H1 (cell line): ENCODE results near the gene AGPS. TPM values are rescaled to one million over a fixed set of nuclear protein-coding genes. Genes with fewer than 3 reads are reported as not detected.

Source experiments
- CTCF ChIA-PET: fragments of 300-600 bp; sonication (Branson Sonifier 250); formaldehyde crosslinking; loops from one replicate; lab custom pipeline; 2021; ENCODE audit not compliant: partially characterized antibody; lab: Charles Lee
- POLR2A ChIA-PET: fragments of 300-600 bp; sonication (Branson Sonifier 250); formaldehyde crosslinking; loops from one replicate; lab custom pipeline; 2021; ENCODE audit warnings: inconsistent platforms; ENCODE audit not compliant: partially characterized antibody; lab: Charles Lee
- DNase-seq, 2 experiments: peaks; one replicate each; pipeline versions ENCODE4 v3.0.0 to v3.0.0-alpha.2; 2010 to 2022; ENCODE audit warnings: low spot score in 2 of 2, low read depth in 1 of 2, mixed read lengths in 1 of 2
- FAIRE-seq: peaks from 2 replicates; lab custom pipeline; 2011; peaks lifted over from hg19 to GRCh38; lab: Jason Lieb, UNC
- H2AFZ ChIP-seq: 2 replicates; pipeline ENCODE4 v1.8.1; 2012; ENCODE audit warnings: low read length, inconsistent platforms
- H2AK5ac ChIP-seq: 2 replicates; pipeline ENCODE4 v1.6.1; 2013; ENCODE audit warnings: low read depth, low read length
- H2BK120ac ChIP-seq: replicated peaks from 2 replicates; pipeline ENCODE3; 2013; ENCODE audit warnings: low read depth, low read length, inconsistent platforms
- H2BK12ac ChIP-seq: 2 replicates; pipeline ENCODE4 v1.6.1; 2013; ENCODE audit warnings: low read depth, low read length
- H2BK15ac ChIP-seq: 2 replicates; pipeline ENCODE4 v1.6.1; 2013; ENCODE audit warnings: low read length
- H2BK20ac ChIP-seq: 2 replicates; pipeline ENCODE4 v1.6.1; 2013; ENCODE audit warnings: low read length
- H2BK5ac ChIP-seq: 2 replicates; pipeline ENCODE4 v1.6.1; 2013; ENCODE audit warnings: low read depth, low read length
- H3K14ac ChIP-seq: 2 replicates; pipeline ENCODE4 v1.6.1; 2013; ENCODE audit warnings: inconsistent platforms; ENCODE audit not compliant: insufficient read length
- H3K18ac ChIP-seq: 2 replicates; pipeline ENCODE4 v1.6.1; 2013; ENCODE audit warnings: low read length; ENCODE audit errors: extremely low read depth
- H3K23ac ChIP-seq: 2 replicates; pipeline ENCODE4 v1.6.1; 2013; ENCODE audit warnings: inconsistent platforms; ENCODE audit not compliant: insufficient read length
- H3K23me2 ChIP-seq: 2 replicates; pipeline ENCODE4 v1.6.1; 2013; ENCODE audit warnings: low read depth, low read length
- H3K27ac ChIP-seq: 2 replicates; pipeline ENCODE4 v1.6.1; 2011; ENCODE audit warnings: low read depth, low read length, inconsistent platforms
- H3K27me3 ChIP-seq, 4 experiments: replicated peaks in 1 of 4; 1 replicate in 1 of 4; 2 replicates in 3 of 4; pipeline versions ENCODE4 v1.6.1 to v1.8.1; 2011 to 2013; ENCODE audit warnings: low read length in 3 of 4, mild to moderate bottlenecking in 3 of 4, inconsistent platforms in 2 of 4, mixed read lengths in 2 of 4, moderate library complexity in 1 of 4; ENCODE audit not compliant: control insufficient read depth in 3 of 4, insufficient read depth in 3 of 4; ENCODE audit errors: extremely low read depth in 1 of 4
- H3K36me3 ChIP-seq, 4 experiments: 2 replicates each; pipeline versions ENCODE4 v1.6.1 to v1.8.1; 2011 to 2013; ENCODE audit warnings: mild to moderate bottlenecking in 4 of 4, low read length in 3 of 4, moderate library complexity in 2 of 4, control low read depth in 1 of 4, inconsistent platforms in 1 of 4; ENCODE audit not compliant: insufficient read depth in 4 of 4, control insufficient read depth in 2 of 4
- H3K4ac ChIP-seq: replicated peaks from 2 replicates; pipeline ENCODE3; 2013; ENCODE audit warnings: low read length, low read depth, mixed read lengths, inconsistent platforms; ENCODE audit not compliant: insufficient read length
- H3K4me1 ChIP-seq, 4 experiments: replicated peaks in 1 of 4; 1 replicate in 1 of 4; 2 replicates in 3 of 4; pipeline versions ENCODE4 v1.6.1 to v1.8.1; 2011 to 2013; ENCODE audit warnings: low read length in 3 of 4, inconsistent platforms in 2 of 4, mixed read lengths in 1 of 4; ENCODE audit not compliant: insufficient read depth in 4 of 4, control insufficient read depth in 3 of 4
- H3K4me2 ChIP-seq, 2 experiments: 2 replicates each; pipeline versions ENCODE4 v1.6.1 to v1.8.1; 2011 to 2013; ENCODE audit warnings: low read depth in 2 of 2, low read length in 2 of 2, control low read depth in 1 of 2, inconsistent platforms in 1 of 2, mild to moderate bottlenecking in 1 of 2; ENCODE audit not compliant: insufficient read depth in 1 of 2
- H3K4me3 ChIP-seq, 4 experiments: fragments of 200-600, 300-600 bp in 1 of 4; sonication (generic), shearing (Covaris generic), sonication (Bioruptor Twin) in 1 of 4; 2 replicates each; pipeline versions ENCODE4 v1.5.1 to v1.8.1; 2011 to 2016; ENCODE audit warnings: low read length in 4 of 4, low read depth in 3 of 4, control low read depth in 2 of 4, inconsistent platforms in 2 of 4, mild to moderate bottlenecking in 2 of 4, mixed read lengths in 1 of 4, moderate library complexity in 1 of 4; ENCODE audit not compliant: insufficient read depth in 2 of 4; ENCODE audit errors: extremely low read depth in 1 of 4
- H3K56ac ChIP-seq: replicated peaks from 2 replicates; pipeline ENCODE3; 2013; ENCODE audit warnings: low read depth, mild to moderate bottlenecking, mixed read lengths, low read length, inconsistent platforms; ENCODE audit not compliant: insufficient read length
- H3K79me1 ChIP-seq: 2 replicates; pipeline ENCODE4 v1.6.1; 2013; ENCODE audit warnings: low read depth, low read length, control low read depth
- H3K79me2 ChIP-seq, 2 experiments: 2 replicates each; pipeline versions ENCODE4 v1.6.1 to v1.8.1; 2012 to 2013; ENCODE audit warnings: low read length in 2 of 2, mild to moderate bottlenecking in 2 of 2, inconsistent platforms in 1 of 2; ENCODE audit not compliant: insufficient read depth in 2 of 2, control insufficient read depth in 1 of 2
- H3K9ac ChIP-seq, 4 experiments: replicated peaks in 1 of 4; 1 replicate in 1 of 4; 2 replicates in 3 of 4; pipeline versions ENCODE4 v1.6.1 to v1.8.1; 2011 to 2013; ENCODE audit warnings: low read depth in 3 of 4, low read length in 3 of 4, control low read depth in 2 of 4, mild to moderate bottlenecking in 2 of 4, moderate library complexity in 2 of 4, inconsistent platforms in 1 of 4; ENCODE audit errors: extremely low read depth in 1 of 4
- H3K9me3 ChIP-seq, 2 experiments: 2 replicates each; pipeline versions ENCODE4 v1.6.1 to v1.8.1; 2012 to 2013; ENCODE audit warnings: mild to moderate bottlenecking in 2 of 2, moderate library complexity in 2 of 2, control low read depth in 1 of 2, inconsistent platforms in 1 of 2, low read depth in 1 of 2, low read length in 1 of 2, mixed read lengths in 1 of 2; ENCODE audit not compliant: insufficient read depth in 2 of 2
- H4K20me1 ChIP-seq, 2 experiments: replicated peaks in 1 of 2; 2 replicates each; pipeline versions ENCODE3 to v1.8.1; 2011 to 2013; ENCODE audit warnings: inconsistent platforms in 2 of 2, low read length in 2 of 2, mild to moderate bottlenecking in 1 of 2; ENCODE audit not compliant: insufficient read depth in 2 of 2, control insufficient read depth in 1 of 2
- H4K5ac ChIP-seq: 2 replicates; pipeline ENCODE4 v1.6.1; 2013; ENCODE audit warnings: low read length, low read depth, mixed read lengths, inconsistent platforms; ENCODE audit not compliant: insufficient read length
- H4K8ac ChIP-seq: 2 replicates; pipeline ENCODE4 v1.8.0; 2013; ENCODE audit warnings: mild to moderate bottlenecking, moderate library complexity, low read length, inconsistent platforms; ENCODE audit not compliant: insufficient read depth; ENCODE audit errors: extremely low read depth
- H4K91ac ChIP-seq: replicated peaks from 2 replicates; pipeline ENCODE3; 2013; ENCODE audit warnings: low read length, mixed read lengths, inconsistent platforms; ENCODE audit not compliant: insufficient read length
- CREB1 ChIP-seq: IDR thresholded peaks from 2 replicates; pipeline ENCODE4 v1.6.1; 2012; ENCODE audit warnings: inconsistent platforms
- MAFK ChIP-seq: IDR thresholded peaks from 2 replicates; pipeline ENCODE4 v1.6.1; 2012; ENCODE audit warnings: low read depth, mild to moderate bottlenecking, improper control_type of control experiment, low read length
- NANOG ChIP-seq: IDR thresholded peaks from 2 replicates; pipeline ENCODE4 v1.6.1; 2011; ENCODE audit warnings: low read length, low read depth, mild to moderate bottlenecking, inconsistent platforms; ENCODE audit not compliant: insufficient read depth, poor library complexity, severe bottlenecking
- WGBS, 2 experiments: shearing (Covaris generic) in 1 of 2; methylation state at CpG; one replicate each; pipeline versions ENCODE4 v1.1.6 to v1.1.7; 2013 to 2015; ENCODE audit warnings: low lambda C conversion rate in 2 of 2, mixed read lengths in 2 of 2, inconsistent platforms in 1 of 2, low coverage in 1 of 2, missing lambda C conversion rate in 1 of 2; ENCODE audit not compliant: insufficient replicate concordance in 2 of 2, insufficient coverage in 1 of 2, insufficient read length in 1 of 2; ENCODE audit errors: extremely low coverage in 1 of 2, missing lambda C conversion rate in 1 of 2; 5-methylcytosine and 5-hydroxymethylcytosine counted together
- polyA plus RNA-seq, 7 experiments: library from polyadenylated mRNA; depleted of rRNA in 3 of 7; stranded (reverse) in 5 of 7; unstranded in 2 of 7; fragments of >200 nt in 5 of 7; fragments of 200-250 nt in 2 of 7; gene quantifications; 1 replicate in 5 of 7; 2 replicates in 1 of 7; 4 replicates in 1 of 7; pipeline versions ENCODE4 v1.2.1 to v1.2.3, GENCODE V29; 2011 to 2013; ENCODE audit warnings: missing spikeins in 2 of 7, mixed read lengths in 2 of 7
- total RNA-seq: library from RNA; stranded (reverse); fragmentation: NEBNext Ultra II Directional; extraction: Animal tissue kit (Norgen Biotek cat#: 25700); gene quantifications from 2 replicates; pipeline ENCODE4 v1.2.1, GENCODE V29; 2021
- TF ChIP-seq, protein P1 (sequence below): IDR thresholded peaks from 2 replicates; pipeline ENCODE4 v1.6.1; 2011; ENCODE audit warnings: low read length, improper control_type of control experiment

The AGPS gene
- total and polyA plus RNA-seq, 2 of the 8 experiments (the other 6 are each of a cell fraction or from before 2014, with no cell fraction given) = 7.3 to 57.8 TPM

- POLR2A ChIA-PET = no interaction called here
- WGBS, 2 experiments = 89% methylated on average over 8 of the region's 8 CpGs; no CpG with 5 or more reads in 1 of the 2 experiments
- TF ChIP-seq MAFK = no peak
- TF ChIP-seq NANOG = no peak
- TF ChIP-seq, protein P1, sequence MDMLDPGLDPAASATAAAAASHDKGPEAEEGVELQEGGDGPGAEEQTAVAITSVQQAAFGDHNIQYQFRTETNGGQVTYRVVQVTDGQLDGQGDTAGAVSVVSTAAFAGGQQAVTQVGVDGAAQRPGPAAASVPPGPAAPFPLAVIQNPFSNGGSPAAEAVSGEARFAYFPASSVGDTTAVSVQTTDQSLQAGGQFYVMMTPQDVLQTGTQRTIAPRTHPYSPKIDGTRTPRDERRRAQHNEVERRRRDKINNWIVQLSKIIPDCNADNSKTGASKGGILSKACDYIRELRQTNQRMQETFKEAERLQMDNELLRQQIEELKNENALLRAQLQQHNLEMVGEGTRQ = no peak
- no peak for TF ChIP-seq CREB1
These were observed 48.8 kb upstream of the AGPS start for GRCh38 chr2:177343773-177344172.

More at GRCh38 chr2:177343773-177344172, 48.8 kb upstream of the AGPS start:
- H2BK12ac ChIP-seq = no peak overlapping the region
- H3K4ac ChIP-seq = no peak overlapping the region
- H3K9me3 ChIP-seq = no peaks in the 10 kb centered on the region
- no peak overlapping the region for H2BK15ac ChIP-seq
- no peak overlapping the region for H4K91ac ChIP-seq
- DNase-seq = no peak
- H2BK5ac ChIP-seq = no peak overlapping the region
- H3K9ac ChIP-seq = no peak overlapping the region
- no peaks in the 10 kb centered on the region for H3K4me1 ChIP-seq
- no peak overlapping the region for H3K4me3 ChIP-seq
- H3K27ac ChIP-seq = no peak overlapping the region
- H2AK5ac ChIP-seq = no peak overlapping the region
- H3K23ac ChIP-seq = no peak overlapping the region
- no peaks in the 10 kb centered on the region for H3K36me3 ChIP-seq
- no peak overlapping the region for H3K14ac ChIP-seq
- no peak overlapping the region for H2BK120ac ChIP-seq
- no peak overlapping the region for H2BK20ac ChIP-seq
- H2AFZ ChIP-seq = no peak overlapping the region
- H3K23me2 ChIP-seq = no peaks in the 10 kb centered on the region
- no peaks in the 10 kb centered on the region for H3K79me2 ChIP-seq
- H3K4me2 ChIP-seq = no peak overlapping the region
- H4K20me1 ChIP-seq = no peaks in the 10 kb centered on the region
- no peak for FAIRE-seq
- no peak overlapping the region for H4K8ac ChIP-seq
- no peaks in the 10 kb centered on the region for H3K27me3 ChIP-seq
- no peak overlapping the region for H3K18ac ChIP-seq
- no peaks in the 10 kb centered on the region for H3K79me1 ChIP-seq
- H4K5ac ChIP-seq = no peak overlapping the region
- CTCF ChIA-PET = interaction anchor here (0.6 to 1.5 kb wide), 7 partner anchors 8 to 420 kb away, joined by 3 to 8 read pairs (median 3); no protein-coding TSS in a partner anchor
- H3K56ac ChIP-seq = no peak overlapping the region
